Activated CD8-positive, alpha-beta T cell treated with anti-CD3 and anti-CD28 coated beads for 36 hours (primary cell): ENCODE measurements around the gene GRM1. TPM values are rescaled to one million over a fixed set of nuclear protein-coding genes. Genes with fewer than 3 reads are reported as not detected.

Source experiments
- ATAC-seq: fragments of 200-7000 bp; cut with Tn5 transposase; one replicate; pipeline ENCODE4 v1.10.0; 2021; ENCODE audit warnings: mild to moderate bottlenecking, moderate library complexity
- CTCF ChIA-PET: fragments of 350-600 bp; sonication (Branson Sonifier 250); formaldehyde crosslinking; loops from one replicate; lab custom pipeline; 2021; ENCODE audit warnings: antibody characterized with exemption; lab: Charles Lee
- POLR2A ChIA-PET: fragments of 350-600 bp; sonication (Branson Sonifier 250); formaldehyde crosslinking; loops from one replicate; lab custom pipeline; 2021; ENCODE audit warnings: antibody characterized with exemption; lab: Charles Lee
- DNase-seq: peaks from one replicate; pipeline ENCODE4 v3.0.0-alpha.2; 2020
- H3K27ac Mint-ChIP-seq: one replicate; pipeline ENCODE4 v1.8.0; 2021; ENCODE audit warnings: mild to moderate bottlenecking, mixed read lengths
- H3K27me3 Mint-ChIP-seq: one replicate; pipeline ENCODE4 v1.8.0; 2021; ENCODE audit warnings: mixed read lengths
- H3K36me3 Mint-ChIP-seq: one replicate; pipeline ENCODE4 v1.8.0; 2021; ENCODE audit warnings: low read depth, mixed read lengths
- H3K4me1 Mint-ChIP-seq: one replicate; pipeline ENCODE4 v1.8.0; 2021; ENCODE audit warnings: low read depth, mixed read lengths
- H3K4me3 Mint-ChIP-seq: one replicate; pipeline ENCODE4 v1.8.0; 2021; ENCODE audit warnings: mild to moderate bottlenecking, moderate library complexity, mixed read lengths
- H3K9me3 Mint-ChIP-seq: one replicate; pipeline ENCODE4 v1.8.0; 2021; ENCODE audit warnings: mixed read lengths
- CTCF ChIP-seq: fragments of 200-600 bp; IDR thresholded peaks from one replicate; pipeline ENCODE4 v1.8.0; 2022; ENCODE audit warnings: antibody characterized with exemption, mild to moderate bottlenecking
- intact Hi-C: fragments of 100-400 bp; cut with micrococcal nuclease; formaldehyde crosslinking; loops from one replicate; pipeline ENCODE4 v1.10.0; 2022
- total RNA-seq, 2 experiments: library from RNA; stranded (reverse); gene quantifications; one replicate each; pipeline ENCODE4 v1.2.3, GENCODE V29; 2021

Gene GRM1
- total RNA-seq, 2 experiments from 2014 or later: not detected

DNA sequence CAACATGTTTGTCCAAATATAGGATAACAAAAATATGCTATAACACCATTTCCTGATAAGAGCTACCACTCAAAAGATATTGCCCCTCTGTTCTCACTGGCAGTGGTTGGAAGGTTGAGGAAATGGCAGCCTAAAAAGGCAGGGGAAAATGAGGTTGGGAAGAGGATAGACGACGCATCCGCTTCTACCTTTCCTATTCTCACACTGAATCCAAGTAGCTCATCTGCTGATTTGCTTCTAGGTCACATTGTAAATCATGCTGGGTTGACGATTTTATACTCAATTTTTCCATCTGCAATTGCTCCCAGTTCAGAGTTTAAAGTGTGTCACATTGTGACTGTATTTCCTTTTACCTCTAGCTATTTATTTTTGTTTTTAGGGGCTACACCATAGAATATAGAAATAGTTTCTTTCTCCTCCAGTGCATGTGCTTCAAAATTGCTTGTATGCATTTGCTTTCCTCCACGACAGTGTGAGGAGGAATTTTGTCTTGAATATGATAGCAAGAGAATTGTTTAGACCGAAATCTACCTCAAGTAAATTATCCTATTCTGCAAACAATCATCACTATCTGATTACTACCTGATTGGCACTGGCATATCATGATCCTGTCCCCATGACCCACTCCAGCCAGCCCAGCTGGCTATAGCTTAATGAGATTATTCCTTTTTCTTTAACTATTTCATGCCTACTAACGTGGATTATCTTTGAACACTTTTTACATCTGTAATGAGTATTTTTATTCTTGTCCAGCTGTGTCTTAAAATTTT lies 335.2 kb downstream of the GRM1 start:
- no peaks in the 10 kb centered on the region for H3K36me3 Mint-ChIP-seq
- ChIA-PET POLR2A (no interaction called here), CTCF (no interaction called here)
- ATAC-seq (no peak), DNase-seq (no peak)
- H3K4me1 Mint-ChIP-seq: no peaks in the 10 kb centered on the region
- no peaks in the 10 kb centered on the region for H3K27me3 Mint-ChIP-seq
- no peak overlapping the region for H3K4me3 Mint-ChIP-seq
- no peak overlapping the region for H3K27ac Mint-ChIP-seq
- intact Hi-C loops: no loop called here
- TF ChIP-seq CTCF: no peak
- H3K9me3 Mint-ChIP-seq: no peaks in the 10 kb centered on the region

- Mint-ChIP-seq H3K27me3 (no peaks in the 10 kb centered on the region), H3K4me3 (no peak overlapping the region), H3K9me3 (no peaks in the 10 kb centered on the region), H3K36me3 (no peaks in the 10 kb centered on the region), H3K27ac (no peak overlapping the region), H3K4me1 (no peaks in the 10 kb centered on the region)
- ATAC-seq: no peak
- intact Hi-C loops: no loop called here
- no peak for TF ChIP-seq CTCF
- POLR2A ChIA-PET: no interaction called here
- CTCF ChIA-PET: no interaction called here
- no peak for DNase-seq
Observed at GRCh38 chr6:146364816-146365594, 336.1 kb downstream of the GRM1 start.

DNA sequence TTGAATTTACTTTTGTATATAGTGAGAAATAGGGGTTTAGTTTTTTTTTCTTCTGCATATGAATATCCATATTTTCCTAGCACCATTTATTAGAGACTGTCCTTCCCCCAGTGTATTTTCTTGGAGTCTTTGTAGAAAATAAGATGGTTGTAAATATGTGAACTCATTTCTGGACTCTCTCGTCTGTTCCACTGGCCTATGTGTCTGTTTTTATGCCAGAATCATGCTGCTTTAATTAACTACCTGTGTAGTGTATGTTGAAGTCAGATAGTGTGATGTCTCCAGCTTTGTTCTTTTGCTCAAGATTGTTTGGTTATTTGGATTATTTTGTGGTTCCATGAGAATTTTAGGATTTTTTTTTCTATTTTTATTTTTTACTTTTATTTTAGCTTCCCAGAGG lies 338.2 kb downstream of the GRM1 start:
- CTCF ChIA-PET: no interaction called here
- no peak overlapping the region for H3K27ac Mint-ChIP-seq

DNA sequence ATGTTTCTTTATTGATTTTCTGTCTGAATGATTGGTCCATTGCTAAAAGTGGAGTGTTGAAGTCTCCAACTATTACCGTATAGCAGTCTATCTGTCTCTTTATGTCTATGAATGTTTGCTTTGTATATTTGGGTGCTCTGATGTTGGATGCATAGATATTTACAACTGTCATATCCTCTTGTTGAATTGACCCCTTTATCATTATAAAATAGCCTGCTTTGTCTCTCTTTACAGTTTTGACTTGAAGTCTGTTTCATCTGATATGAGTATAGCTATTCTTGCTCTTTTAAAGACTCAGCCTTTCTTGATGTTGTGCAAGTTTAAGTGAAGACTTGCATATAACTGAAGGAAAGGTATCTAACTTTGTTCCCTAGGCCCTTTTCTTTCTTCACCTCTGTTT lies 341.0 kb downstream of the GRM1 start:
- DNase-seq (no peak), ATAC-seq (no peak)
- no peaks in the 10 kb centered on the region for H3K36me3 Mint-ChIP-seq
- CTCF ChIA-PET: no interaction called here
- H3K4me1 Mint-ChIP-seq: no peaks in the 10 kb centered on the region
- intact Hi-C loops: no loop called here
- POLR2A ChIA-PET: no interaction called here
- TF ChIP-seq CTCF: no peak
- peaks cover 10% of the 10 kb centered on the region for H3K9me3 Mint-ChIP-seq
- no peak overlapping the region for H3K27ac Mint-ChIP-seq
- no peaks in the 10 kb centered on the region for H3K27me3 Mint-ChIP-seq
- no peak overlapping the region for H3K4me3 Mint-ChIP-seq

More for the DNA sequence above, 338.2 kb downstream of the GRM1 start:
- no peak overlapping the region for H3K4me3 Mint-ChIP-seq
- intact Hi-C loops: no loop called here
- TF ChIP-seq CTCF: no peak
- peaks cover 7% of the 10 kb centered on the region for H3K9me3 Mint-ChIP-seq
- no peaks in the 10 kb centered on the region for H3K27me3 Mint-ChIP-seq
- DNase-seq: no peak
- POLR2A ChIA-PET: no interaction called here
- no peak for ATAC-seq
- H3K4me1 Mint-ChIP-seq: no peaks in the 10 kb centered on the region
- H3K36me3 Mint-ChIP-seq: no peaks in the 10 kb centered on the region

- H3K27ac Mint-ChIP-seq: no peak overlapping the region
- CTCF ChIA-PET: no interaction called here
- TF ChIP-seq CTCF: no peak
- ATAC-seq (no peak), DNase-seq (no peak)
- no peaks in the 10 kb centered on the region for H3K9me3 Mint-ChIP-seq
- POLR2A ChIA-PET: no interaction called here
- no peaks in the 10 kb centered on the region for H3K4me1 Mint-ChIP-seq
- H3K36me3 Mint-ChIP-seq: no peaks in the 10 kb centered on the region
- H3K4me3 Mint-ChIP-seq: no peak overlapping the region
- intact Hi-C loops: no loop called here
- no peaks in the 10 kb centered on the region for H3K27me3 Mint-ChIP-seq
Observed at GRCh38 chr6:146381486-146381885, 352.6 kb downstream of the GRM1 start.
